DND-41 (cell line): Measurements from ENCODE around the gene PRRC2B.

Source experiments
- ATAC-seq: fragments of 200-7000 bp; cut with Tn5 transposase; 3 replicates; pipeline ENCODE4 v1.9.1; 2021; ENCODE audit warnings: low read depth; ENCODE audit not compliant: insufficient read depth
- DNase-seq: peaks from one replicate; pipeline ENCODE4 v3.0.0-alpha.2; 2020
- H2AFZ ChIP-seq: 2 replicates; pipeline ENCODE4 v1.6.0; 2012; ENCODE audit warnings: low read depth, low read length
- H3K27ac ChIP-seq: 2 replicates; pipeline ENCODE4 v1.5.1; 2012; ENCODE audit warnings: low read length, inconsistent platforms
- H3K27me3 ChIP-seq: fragments of 200-600 bp; sonication (generic); 2 replicates; pipeline ENCODE4 v1.6.0; 2012; ENCODE audit warnings: low read length, mild to moderate bottlenecking, inconsistent platforms; ENCODE audit not compliant: insufficient read depth, poor library complexity
- H3K36me3 ChIP-seq: 2 replicates; pipeline ENCODE4 v1.5.1; 2012; ENCODE audit warnings: low read length, inconsistent platforms; ENCODE audit not compliant: insufficient read depth
- H3K4me1 ChIP-seq: 2 replicates; pipeline ENCODE4 v1.5.1; 2012; ENCODE audit warnings: mild to moderate bottlenecking, low read length; ENCODE audit not compliant: insufficient read depth
- H3K4me2 ChIP-seq: 2 replicates; pipeline ENCODE4 v1.6.0; 2012; ENCODE audit warnings: mild to moderate bottlenecking, moderate library complexity, low read length, inconsistent platforms; ENCODE audit not compliant: insufficient read depth
- H3K4me3 ChIP-seq, 2 experiments: fragments of 200-600 bp in 1 of 2; shearing (Covaris generic) in 1 of 2; 2 replicates each; pipeline ENCODE4 v1.5.1; 2012 to 2016; ENCODE audit warnings: inconsistent platforms in 2 of 2, low read length in 2 of 2, mild to moderate bottlenecking in 2 of 2, low read depth in 1 of 2, moderate library complexity in 1 of 2
- H3K79me2 ChIP-seq: 2 replicates; pipeline ENCODE4 v1.6.0; 2012; ENCODE audit warnings: low read length, inconsistent platforms; ENCODE audit not compliant: insufficient read depth
- H3K9ac ChIP-seq: 2 replicates; pipeline ENCODE4 v1.6.0; 2012; ENCODE audit warnings: low read depth, mild to moderate bottlenecking, inconsistent platforms, low read length, moderate library complexity
- H3K9me3 ChIP-seq: 2 replicates; pipeline ENCODE4 v1.5.1; 2012; ENCODE audit warnings: low read length, moderate library complexity, mild to moderate bottlenecking, inconsistent platforms; ENCODE audit not compliant: insufficient read depth, severe bottlenecking
- H4K20me1 ChIP-seq: 2 replicates; pipeline ENCODE4 v1.6.0; 2012; ENCODE audit warnings: low read length; ENCODE audit not compliant: insufficient read depth
- CTCF ChIP-seq: IDR thresholded peaks from 2 replicates; pipeline ENCODE4 v1.5.1; 2012; ENCODE audit warnings: borderline replicate concordance, low read length, moderate library complexity, mild to moderate bottlenecking; ENCODE audit not compliant: poor library complexity, severe bottlenecking; ENCODE audit errors: extremely low read depth
- EZH2 ChIP-seq: IDR thresholded peaks from 3 replicates; pipeline ENCODE4 v1.6.1; 2012; ENCODE audit warnings: borderline replicate concordance, low read depth, mild to moderate bottlenecking, moderate library complexity, low read length, inconsistent platforms; ENCODE audit not compliant: severe bottlenecking

The PRRC2B gene

DNA sequence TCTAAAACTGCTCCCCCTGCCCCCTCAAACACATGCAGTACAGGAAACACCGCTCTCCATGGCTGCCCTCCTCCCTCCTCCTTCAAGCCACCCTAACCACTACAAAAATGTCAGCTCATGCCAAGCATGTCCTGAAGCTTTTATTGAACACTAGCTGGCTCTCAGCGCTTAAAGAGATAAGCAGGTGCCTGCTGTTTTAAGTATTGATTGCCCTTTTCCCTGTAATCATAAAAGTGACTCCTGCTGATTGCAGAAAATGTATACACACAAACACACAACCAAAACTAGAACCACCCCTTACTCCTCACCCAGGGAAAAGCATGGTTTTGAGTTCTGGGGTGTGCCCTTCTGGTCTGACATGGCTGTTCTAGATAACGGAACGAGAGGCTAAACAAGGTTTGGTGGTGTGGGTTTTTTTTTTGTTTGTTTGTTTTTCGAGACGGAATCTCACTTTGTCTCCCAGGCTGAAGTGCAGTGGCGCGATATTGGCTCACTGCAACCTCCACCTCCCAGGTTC is 140.9 kb downstream of the PRRC2B start:
- TF ChIP-seq EZH2 (no peak), CTCF (no peak)
- Histone ChIP-seq H4K20me1 (no peaks in the 10 kb centered on the region), H3K9ac (no peak overlapping the region), H2AFZ (peak overlapping the region; percentile 52; the same call in 1 of the 2 replicates), H3K27me3 (no peaks in the 10 kb centered on the region), H3K27ac (no peak overlapping the region), H3K4me1 (peaks cover 31% of the 10 kb centered on the region), H3K4me3 (no peak overlapping the region), H3K79me2 (peaks cover 13% of the 10 kb centered on the region), H3K36me3 (peaks cover 6% of the 10 kb centered on the region; the same call in 1 of the 2 replicates), H3K9me3 (no peaks in the 10 kb centered on the region), H3K4me2 (no peak overlapping the region)
- ATAC-seq (peak; percentile 48), DNase-seq (peak; percentile 52)

DNA sequence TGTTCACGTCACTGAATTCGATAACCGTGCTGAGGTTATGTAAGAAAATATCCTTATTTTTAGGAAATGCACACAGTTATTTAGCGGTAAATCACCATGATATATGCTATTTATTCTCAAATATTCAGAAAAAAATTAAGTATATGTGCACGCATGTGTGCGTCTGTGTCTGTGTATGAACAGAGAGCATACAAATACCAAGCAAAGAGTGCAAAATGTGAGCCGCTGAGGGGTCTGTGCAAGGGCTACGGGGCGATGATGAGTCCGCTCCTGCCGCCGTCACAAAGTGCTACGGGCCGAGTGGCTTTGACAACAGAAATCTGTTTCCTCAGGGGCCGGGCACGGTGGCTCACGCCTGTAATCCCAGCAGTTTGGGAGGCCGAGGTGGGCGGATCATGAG is 144.1 kb downstream of the PRRC2B start:
- H3K4me3 ChIP-seq, result no peak overlapping the region
- no peak overlapping the region for H3K27ac ChIP-seq
- TF ChIP-seq EZH2, result no peak
- TF ChIP-seq CTCF, result no peak
- H3K36me3 ChIP-seq, result no peaks in the 10 kb centered on the region
- peaks cover 18% of the 10 kb centered on the region for H3K4me1 ChIP-seq
- H3K27me3 ChIP-seq, result no peaks in the 10 kb centered on the region
- H3K4me2 ChIP-seq, result no peak overlapping the region
- DNase-seq (no peak), ATAC-seq (no peak)
- H4K20me1 ChIP-seq, result no peaks in the 10 kb centered on the region
- no peaks in the 10 kb centered on the region for H3K79me2 ChIP-seq
- H3K9ac ChIP-seq, result no peak overlapping the region
- no peak overlapping the region for H2AFZ ChIP-seq
- no peaks in the 10 kb centered on the region for H3K9me3 ChIP-seq

GRCh38 chr9:131539223-131539923 is 145.5 kb downstream of the PRRC2B start:
- Histone ChIP-seq H4K20me1 (no peaks in the 10 kb centered on the region), H3K27ac (no peak overlapping the region), H3K79me2 (no peaks in the 10 kb centered on the region), H3K4me1 (peaks cover 17% of the 10 kb centered on the region), H3K4me2 (no peak overlapping the region), H3K4me3 (no peak overlapping the region), H3K36me3 (no peaks in the 10 kb centered on the region), H2AFZ (no peak overlapping the region), H3K9me3 (peaks cover 6% of the 10 kb centered on the region), H3K9ac (no peak overlapping the region), H3K27me3 (no peaks in the 10 kb centered on the region)
- DNase-seq (peak; percentile 44), ATAC-seq (peak; percentile 72)
- no peak for TF ChIP-seq EZH2
- no peak for TF ChIP-seq CTCF
